HG03025 (cell line): ENCODE data around the gene ZBTB21.

Experiments
- ATAC-seq: cut with Tn5 transposase; IDR thresholded peaks from one replicate; pipeline ENCODE4 v1.9.1; 2021; ENCODE audit warnings: mild to moderate bottlenecking, moderate library complexity; ENCODE audit not compliant: unreplicated experiment, low FRiP score

The ZBTB21 gene

DNA sequence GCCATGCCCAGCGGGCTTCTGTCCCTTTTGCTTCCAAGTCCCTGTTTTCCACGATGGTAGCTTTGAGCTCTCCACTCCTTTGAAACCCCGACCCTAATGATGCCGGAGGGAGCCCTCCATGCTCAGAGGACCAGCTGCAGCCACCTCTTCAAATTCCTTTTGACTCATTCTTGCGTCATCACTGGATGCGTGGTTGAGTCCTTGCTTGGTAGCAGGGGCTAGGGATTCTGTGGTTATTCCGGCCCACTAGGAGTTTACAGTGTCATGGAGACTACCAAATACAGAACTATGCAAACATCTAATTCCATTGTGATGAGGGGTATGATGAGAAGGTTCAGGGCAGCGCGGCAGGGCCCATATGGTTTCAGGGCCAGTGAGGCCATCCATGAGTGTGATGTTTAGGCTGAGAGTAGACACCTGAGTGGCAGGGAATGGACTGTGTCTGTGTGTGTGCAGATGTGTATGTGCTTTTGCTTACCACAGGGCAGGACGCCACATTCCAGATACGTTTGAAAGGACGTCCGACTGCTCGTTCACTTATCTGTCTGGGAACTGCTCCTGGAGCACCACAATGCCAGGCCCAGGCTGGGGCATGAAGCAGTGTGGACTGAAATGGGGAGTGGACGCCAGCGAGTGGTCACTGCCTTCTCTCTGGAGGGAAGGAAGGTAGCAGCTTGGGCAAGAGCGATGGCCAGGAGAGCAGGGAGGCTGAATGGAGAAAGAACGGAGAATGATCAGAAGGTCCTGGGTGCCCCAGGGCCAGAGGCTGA lies 30.4 kb upstream of the ZBTB21 start:
- no peak for ATAC-seq

GRCh38 chr21:42039911-42040351 lies 29.8 kb upstream of the ZBTB21 start:
- no peak for ATAC-seq

GRCh38 chr21:42039470-42039901 lies 29.3 kb upstream of the ZBTB21 start:
- ATAC-seq: no peak

DNA sequence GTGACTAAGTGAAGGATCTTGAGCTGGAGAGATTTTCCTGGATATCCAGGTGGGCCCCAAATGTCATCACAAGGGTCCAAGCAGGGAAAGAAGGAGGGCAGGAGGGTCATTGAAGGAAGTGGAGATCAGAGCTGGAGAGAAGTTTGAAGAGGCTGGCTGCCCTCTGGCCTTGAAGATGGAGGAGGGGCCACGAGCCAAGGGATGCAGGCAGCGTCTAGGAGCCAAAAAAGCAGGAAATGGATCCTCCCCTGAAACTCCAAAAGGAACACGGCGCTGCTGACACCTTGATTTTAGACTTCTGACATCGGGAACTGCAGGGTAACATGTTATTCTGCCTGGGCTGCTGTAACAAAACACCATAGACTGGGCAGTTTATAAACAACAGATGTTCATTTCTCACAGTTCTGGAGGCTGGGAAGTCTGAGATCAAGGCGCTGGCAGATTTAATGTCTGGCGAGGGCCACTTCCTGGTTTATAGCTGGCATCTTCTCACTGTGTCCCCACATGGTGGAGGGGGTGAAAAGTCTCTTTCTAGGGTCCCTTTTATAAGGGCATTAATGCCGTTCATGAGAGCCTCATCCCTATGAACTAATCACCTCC lies 28.8 kb upstream of the ZBTB21 start:
- no peak for ATAC-seq

DNA sequence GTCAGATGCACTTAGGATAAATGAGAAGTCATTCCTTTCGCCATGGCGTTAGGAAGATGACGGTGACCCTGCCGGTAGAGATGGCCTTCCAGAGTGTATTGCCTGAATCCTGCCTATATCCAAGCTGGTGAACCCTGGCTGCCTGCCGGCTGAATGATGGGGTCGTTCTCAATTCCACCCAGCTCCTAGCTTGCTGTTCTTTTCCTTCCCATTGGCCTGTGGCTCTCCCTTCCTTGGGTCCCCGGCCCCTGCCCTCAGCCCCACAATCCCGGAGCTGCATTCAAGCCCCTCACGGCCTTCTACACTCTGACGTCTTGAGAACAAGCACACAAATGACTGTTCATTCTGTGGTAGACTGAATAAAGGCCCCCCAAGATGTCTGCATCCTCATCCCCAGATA lies 28.2 kb upstream of the ZBTB21 start:
- no peak for ATAC-seq

- ATAC-seq: no peak
Observed at GRCh38 chr21:42037943-42038342, 27.8 kb upstream of the ZBTB21 start.

DNA sequence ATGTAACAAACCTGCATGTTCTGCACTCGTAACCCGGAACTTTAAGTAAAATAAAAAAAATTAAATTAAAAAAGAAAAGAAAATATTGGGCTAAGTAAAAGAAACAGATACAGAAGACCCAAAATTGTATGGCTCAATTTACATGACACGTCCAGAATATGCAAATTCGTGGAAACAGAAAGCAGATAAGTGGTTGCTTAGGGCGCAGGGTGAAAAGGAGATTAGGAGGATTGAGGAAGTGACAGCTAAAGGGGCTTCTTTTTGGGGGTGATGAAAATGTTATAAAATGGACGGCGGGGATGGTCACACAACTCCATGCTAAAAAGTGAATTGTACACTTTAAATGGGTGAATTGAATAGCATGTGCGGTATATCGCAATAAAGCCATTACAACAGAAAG lies 27.4 kb upstream of the ZBTB21 start:
- ATAC-seq: no peak

DNA sequence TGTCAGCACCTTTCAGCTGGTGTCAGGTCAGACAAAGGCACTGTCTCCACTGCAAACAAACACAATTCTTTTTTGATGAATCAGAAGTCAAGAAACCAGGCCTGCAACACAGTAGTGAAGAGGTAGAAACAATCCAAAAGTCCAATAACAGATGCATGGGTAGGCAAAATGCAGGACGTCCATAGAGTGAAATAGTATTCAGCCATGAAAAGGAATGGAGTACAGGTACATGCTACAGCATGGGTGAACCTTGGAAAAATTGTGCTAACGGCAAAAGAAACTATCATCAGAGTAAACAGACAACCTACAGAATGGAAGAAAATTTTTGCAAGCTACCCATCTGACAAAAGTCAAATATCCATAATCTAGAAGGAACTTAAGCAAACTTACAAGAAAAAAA lies 26.2 kb upstream of the ZBTB21 start:
- ATAC-seq: no peak

DNA sequence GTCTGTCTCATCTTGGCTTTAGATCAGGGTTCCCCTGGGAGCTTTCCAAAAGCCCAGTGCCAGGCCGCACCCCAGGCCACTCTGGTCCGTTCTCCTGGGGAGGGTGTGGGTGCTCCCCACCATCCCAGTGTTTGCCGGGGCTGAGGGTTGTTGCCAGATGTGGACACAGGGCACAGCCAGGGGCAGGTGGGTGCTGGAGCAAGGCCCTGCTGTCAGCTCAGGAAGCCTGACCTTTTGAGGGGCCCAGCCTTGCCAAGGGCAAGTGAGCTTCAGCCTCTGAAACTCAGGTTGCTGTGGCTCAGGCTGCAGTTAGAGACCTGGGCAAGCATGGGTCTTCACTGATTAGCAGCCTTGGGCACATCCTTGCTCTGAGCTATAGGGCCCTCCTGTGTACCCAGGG lies 22.8 kb upstream of the ZBTB21 start:
- no peak for ATAC-seq

DNA sequence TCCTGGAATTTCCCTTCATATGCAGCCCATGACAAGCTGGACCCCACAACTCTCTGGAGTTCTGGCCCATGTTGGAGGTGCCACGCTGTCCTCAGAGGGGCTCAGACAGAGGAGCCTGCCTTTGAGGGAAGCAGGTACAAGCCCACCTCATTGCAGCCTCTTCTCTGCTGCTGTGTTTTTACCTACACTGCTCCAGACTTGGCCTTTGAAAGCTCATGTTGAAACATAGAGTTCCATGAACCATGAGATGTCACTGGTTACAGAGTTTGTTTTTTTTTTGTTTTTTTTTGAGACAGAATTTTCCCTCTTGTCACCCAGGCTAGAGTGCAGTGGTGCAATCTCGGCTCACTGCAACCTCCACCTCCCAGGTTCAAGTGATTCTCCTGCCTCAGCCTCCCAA lies 22.1 kb upstream of the ZBTB21 start:
- no peak for ATAC-seq

DNA sequence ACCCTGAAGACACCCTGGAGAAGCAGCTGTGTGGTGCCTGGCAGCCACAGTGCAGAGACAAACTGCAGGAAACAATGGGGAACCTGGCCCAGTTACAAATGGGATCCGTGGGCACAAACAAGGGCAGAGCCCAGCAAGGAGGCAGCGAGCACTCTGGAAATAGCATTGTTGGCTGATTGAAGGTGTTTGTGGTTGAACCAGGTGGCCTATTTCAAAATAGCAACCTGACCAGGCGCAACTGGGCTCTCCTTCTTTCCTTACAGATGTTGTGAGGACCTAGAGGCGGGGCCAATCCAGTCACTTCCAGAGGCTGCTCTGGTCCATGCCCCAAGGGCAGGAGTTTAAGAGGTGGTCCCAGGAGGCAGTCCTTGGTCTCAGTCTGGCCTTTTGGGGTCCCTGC lies 21.7 kb upstream of the ZBTB21 start:
- no peak for ATAC-seq

DNA sequence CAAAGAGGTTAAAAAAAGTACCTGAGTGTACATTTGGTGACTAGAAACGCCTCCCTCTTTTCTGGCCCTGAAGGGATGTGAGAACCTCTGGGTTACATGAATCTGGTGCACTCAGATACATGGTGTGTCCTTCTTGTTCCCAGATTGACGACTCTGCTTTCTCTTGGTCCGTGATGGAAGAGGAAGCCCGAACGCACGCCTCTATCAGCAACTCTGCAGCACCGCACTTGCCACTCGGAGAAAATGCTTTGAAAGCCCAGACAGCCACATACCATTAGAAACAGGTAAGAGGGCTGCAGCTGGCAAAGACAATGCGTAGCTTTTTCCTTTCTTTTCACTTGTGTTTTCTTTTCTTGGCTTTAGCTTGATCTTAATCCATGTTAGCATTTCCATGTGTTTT lies 21.1 kb upstream of the ZBTB21 start:
- no peak for ATAC-seq

GRCh38 chr21:42030311-42030710 lies 20.2 kb upstream of the ZBTB21 start:
- no peak for ATAC-seq

- no peak for ATAC-seq
Observed at GRCh38 chr21:42028766-42029425, 18.7 kb upstream of the ZBTB21 start.

- ATAC-seq: no peak
Observed at GRCh38 chr21:42027822-42028765, 17.9 kb upstream of the ZBTB21 start.

DNA sequence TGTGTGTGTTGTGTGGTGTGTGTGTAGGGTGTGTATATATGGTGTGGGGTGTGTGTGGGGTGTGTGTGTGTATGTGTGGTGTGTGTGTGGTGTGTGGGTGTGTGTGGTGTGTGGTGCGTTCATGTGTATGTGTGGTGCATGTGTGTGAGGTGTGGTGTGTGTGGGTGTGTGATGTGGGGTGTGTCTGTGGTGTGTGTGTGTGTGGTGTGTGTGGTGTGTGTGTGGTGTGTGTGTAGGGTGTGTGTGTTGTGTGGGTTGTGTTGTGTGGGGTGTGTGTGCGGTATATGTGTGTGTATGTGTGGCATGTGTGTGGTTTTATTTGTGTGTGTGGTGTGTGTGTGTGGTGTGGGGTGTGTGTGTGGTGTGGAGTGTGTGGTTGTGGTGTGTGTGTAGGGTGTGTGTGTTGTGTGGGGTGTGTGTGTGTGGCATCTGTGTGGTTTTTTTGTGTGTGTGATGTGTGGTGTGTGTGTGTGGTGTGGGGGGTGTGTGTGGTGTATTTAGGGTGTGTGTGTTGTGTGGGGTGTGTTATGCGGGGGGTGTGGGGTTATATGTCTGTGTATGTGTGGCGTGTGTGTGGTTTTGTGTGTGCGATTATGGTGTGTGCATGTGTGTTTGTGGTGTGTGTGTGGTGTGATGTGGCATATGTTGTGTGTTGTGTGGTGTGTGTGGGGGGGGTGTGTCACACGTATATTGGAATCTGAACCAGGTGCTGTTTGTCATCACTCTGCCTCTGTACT lies 17.1 kb upstream of the ZBTB21 start:
- ATAC-seq: no peak

- no peak for ATAC-seq
Observed at GRCh38 chr21:42026082-42026435, 15.9 kb upstream of the ZBTB21 start.

DNA sequence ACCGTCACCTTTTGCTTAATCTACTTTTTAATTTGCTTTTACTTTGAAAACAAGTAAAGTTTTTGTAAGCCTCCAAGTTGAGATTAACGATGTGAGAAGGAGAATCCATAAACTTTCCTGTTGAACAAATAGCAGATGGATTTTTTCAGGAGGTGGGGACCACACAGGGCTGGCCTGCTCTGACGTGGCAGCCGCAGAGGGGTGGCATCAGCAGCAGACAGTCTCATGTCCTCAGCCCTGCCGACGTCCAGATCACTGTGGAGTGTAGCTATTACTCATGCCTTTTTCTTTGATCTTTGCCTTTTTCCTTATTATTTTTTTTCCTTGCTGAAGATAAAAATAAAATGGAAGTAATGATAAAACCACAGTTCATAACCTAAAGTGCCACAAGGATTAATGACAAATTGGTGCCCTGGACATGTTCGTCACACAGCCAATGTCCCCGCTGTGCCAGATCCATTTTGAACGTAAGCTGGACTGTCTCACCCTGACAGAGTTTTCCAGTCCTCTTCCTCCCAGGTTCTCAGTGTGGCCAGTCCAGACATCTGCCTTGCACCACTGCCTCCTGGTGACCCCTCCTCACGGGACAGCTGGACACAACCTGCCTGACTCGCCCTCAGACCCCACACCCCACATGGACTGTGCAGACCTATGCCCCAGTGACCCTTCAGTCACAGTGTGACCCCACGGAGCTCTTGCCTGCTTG lies 15.4 kb upstream of the ZBTB21 start:
- ATAC-seq: no peak

GRCh38 chr21:42022906-42023305 lies 12.7 kb upstream of the ZBTB21 start:
- no peak for ATAC-seq

DNA sequence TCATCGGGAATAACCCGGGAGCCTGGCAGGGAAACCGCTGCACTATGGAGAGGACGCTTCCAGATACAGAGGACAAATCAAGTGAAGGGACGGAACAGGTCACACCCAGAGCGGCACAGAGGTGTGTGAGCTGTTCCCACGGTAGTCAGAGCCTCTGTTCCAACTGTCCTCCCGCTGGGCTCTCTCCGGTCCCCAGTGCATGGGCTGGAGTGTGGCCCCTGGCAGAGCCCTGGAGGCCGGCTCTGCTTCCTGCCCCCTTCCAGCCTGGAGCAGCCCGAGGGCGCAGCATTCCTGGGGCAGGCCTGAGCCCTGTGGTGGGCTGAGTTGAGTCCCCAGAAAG lies 11.9 kb upstream of the ZBTB21 start:
- ATAC-seq: no peak
